Stomach (tissue), 9 donors: Measurements from ENCODE around the gene CYP20A1. TPM values are rescaled to one million over a fixed set of nuclear protein-coding genes. Genes with fewer than 3 reads are reported as not detected.

Experiments used
- DNase-seq, 2 donors: peaks; one replicate each; pipeline versions ENCODE4 v3.0.0 to v3.0.0-alpha.2; 2013 to 2019
- H3K27ac ChIP-seq, 5 donors: fragments of 200-600 bp in 4 of 5; sonication (generic) in 4 of 5; one replicate each; pipeline ENCODE4 v1.5.1; 2013 to 2019; ENCODE audit warnings: mild to moderate bottlenecking in 1 of 5, moderate library complexity in 1 of 5
- H3K27me3 ChIP-seq, 3 donors: fragments of 200-600 bp; sonication (generic); one replicate each; pipeline ENCODE4 v1.5.1; 2017 to 2019; ENCODE audit warnings: mixed run types in 1 of 3
- H3K36me3 ChIP-seq, 4 donors: fragments of 200-600 bp; sonication (generic); 1 replicate in 3 of 4; 2 replicates in 1 of 4; pipeline ENCODE4 v1.5.1; 2016 to 2019
- H3K4me1 ChIP-seq, 4 donors: fragments of 200-600 bp; sonication (generic); one replicate each; pipeline ENCODE4 v1.5.1; 2016 to 2019
- H3K4me3 ChIP-seq, 4 donors: fragments of 200-600 bp; sonication (generic) in 3 of 4; one replicate each; pipeline ENCODE4 v1.5.1; 2016 to 2019; ENCODE audit warnings: mild to moderate bottlenecking in 1 of 4
- H3K9me3 ChIP-seq, 4 donors: fragments of 200-600 bp; sonication (generic); one replicate each; pipeline ENCODE4 v1.5.1; 2016 to 2019
- CTCF ChIP-seq, 7 experiments: fragments of 450-650 bp in 4 of 7; fragments of 200-600 bp in 3 of 7; sonication (generic) in 3 of 7; IDR thresholded peaks; one replicate each; pipeline ENCODE4 v1.5.1; 2016 to 2019; ENCODE audit warnings: antibody characterized with exemption in 7 of 7, control low read depth in 2 of 7, mild to moderate bottlenecking in 1 of 7
- EP300 ChIP-seq: sonication (generic); formaldehyde crosslinking; IDR thresholded peaks from one replicate; pipeline ENCODE4 v1.6.1; 2017; ENCODE audit warnings: antibody characterized with exemption
- POLR2A ChIP-seq, 4 donors: fragments of 450-650 bp; IDR thresholded peaks; one replicate each; pipeline ENCODE4 v1.6.1; 2016; ENCODE audit warnings: antibody characterized with exemption in 4 of 4, control low read depth in 2 of 4, mild to moderate bottlenecking in 1 of 4, moderate library complexity in 1 of 4
- POLR2AphosphoS5 ChIP-seq, 3 donors: sonication (generic); formaldehyde crosslinking; IDR thresholded peaks; one replicate each; pipeline ENCODE4 v1.6.1; 2016; ENCODE audit warnings: antibody characterized with exemption in 3 of 3
- WGBS, 5 donors: extraction: QIAGEN DNeasy Blood & Tissue Kit in 3 of 5; methylation state at CpG; one replicate each; pipeline versions ENCODE4 v1.1.5 to v1.1.7; 2013 to 2018; 5-methylcytosine and 5-hydroxymethylcytosine counted together
- intact Hi-C: fragments of 100-400 bp; cut with DNase I; formaldehyde crosslinking; loops from one replicate; pipeline ENCODE4 v1.15.1; 2023; ENCODE audit warnings: low total_unique reads
- polyA plus RNA-seq, 3 donors: library from polyadenylated mRNA; stranded (reverse); fragments of 200-250 nt; gene quantifications; one replicate each; pipeline ENCODE4 v1.2.3, GENCODE V29; 2013
- total RNA-seq, 5 donors: library from RNA; depleted of rRNA; stranded (reverse); fragments of >200 nt; gene quantifications; one replicate each; pipeline versions ENCODE4 v1.1.0 to v1.2.3, GENCODE V29; 2014 to 2016
- donor health status: healthy with polysubstance abuse.
- donor health status: Bipolar disorder and iron deficiency.
- donor health status: healthy.

The CYP20A1 gene
- total and polyA plus RNA-seq, 8 donors, result 3.8 to 56.7 (median 9.9) TPM

- intact Hi-C loops, result no loop called here
- no peak overlapping the region for H3K27ac ChIP-seq
- WGBS, 5 donors, result 90 to 92% (median 91%) methylated on average over 5 of the region's 5 CpGs
Measured at GRCh38 chr2:203195331-203196036, 43.3 kb upstream of the CYP20A1 start.

GRCh38 chr2:203200866-203201265, 38.0 kb upstream of the CYP20A1 start:
- no peak for TF ChIP-seq CTCF (IDR thresholded peaks at IDR 0.05)
- TF ChIP-seq EP300, result no peak
- TF ChIP-seq POLR2A (IDR thresholded peaks at IDR 0.05), result no peak
- no peak for TF ChIP-seq POLR2AphosphoS5 (IDR thresholded peaks at IDR 0.05)
- H3K36me3 ChIP-seq, result peaks cover 5 to 92% (median 88%) of the 10 kb centered on the region in 4 donors
- intact Hi-C loops, result no loop called here

More at GRCh38 chr2:203195331-203196036, 43.3 kb upstream of the CYP20A1 start:
- Histone ChIP-seq H3K36me3 (peaks cover 14 to 89% (median 82%) of the 10 kb centered on the region in 4 donors), H3K27me3 (no peaks in the 10 kb centered on the region), H3K4me3 (no peak overlapping the region), H3K4me1 (no peaks in the 10 kb centered on the region), H3K9me3 (no peaks in the 10 kb centered on the region)
- DNase-seq, result no peak
- TF ChIP-seq POLR2AphosphoS5 (IDR thresholded peaks at IDR 0.05), result no peak
- TF ChIP-seq POLR2A (IDR thresholded peaks at IDR 0.05), result no peak
- TF ChIP-seq CTCF (IDR thresholded peaks at IDR 0.05), result no peak
- TF ChIP-seq EP300, result no peak

GRCh38 chr2:203201426-203201825, 37.4 kb upstream of the CYP20A1 start:
- WGBS, 5 donors, result 86 to 91% (median 90%) methylated on average over 5 of the region's 5 CpGs
- peaks cover 5 to 91% (median 88%) of the 10 kb centered on the region in 4 donors for H3K36me3 ChIP-seq
- no peaks in the 10 kb centered on the region for H3K9me3 ChIP-seq
- intact Hi-C loops, result no loop called here
- DNase-seq, result no peak
- no peak overlapping the region for H3K27ac ChIP-seq
- H3K4me3 ChIP-seq, result no peak overlapping the region
- H3K4me1 ChIP-seq, result no peaks in the 10 kb centered on the region
- no peaks in the 10 kb centered on the region for H3K27me3 ChIP-seq
- TF ChIP-seq POLR2A (IDR thresholded peaks at IDR 0.05) (no peak), CTCF (IDR thresholded peaks at IDR 0.05) (no peak), POLR2AphosphoS5 (IDR thresholded peaks at IDR 0.05) (no peak), EP300 (no peak)

More at GRCh38 chr2:203200866-203201265, 38.0 kb upstream of the CYP20A1 start:
- H3K27ac ChIP-seq, result no peak overlapping the region
- no peaks in the 10 kb centered on the region for H3K9me3 ChIP-seq
- no peak overlapping the region for H3K4me3 ChIP-seq
- no peaks in the 10 kb centered on the region for H3K27me3 ChIP-seq
- DNase-seq, result no peak
- no peaks in the 10 kb centered on the region for H3K4me1 ChIP-seq

- Histone ChIP-seq H3K27ac (peak overlapping the region in 1 of 5 donors; percentile 14), H3K9me3 (no peaks in the 10 kb centered on the region), H3K4me1 (no peaks in the 10 kb centered on the region), H3K4me3 (no peak overlapping the region), H3K27me3 (no peaks in the 10 kb centered on the region), H3K36me3 (peaks cover 4 to 84% (median 77%) of the 10 kb centered on the region in 4 donors)
- intact Hi-C loops, result no loop called here
- no peak for TF ChIP-seq EP300
- no peak for TF ChIP-seq CTCF (IDR thresholded peaks at IDR 0.05)
- no peak for TF ChIP-seq POLR2AphosphoS5 (IDR thresholded peaks at IDR 0.05)
- no peak for TF ChIP-seq POLR2A (IDR thresholded peaks at IDR 0.05)
- no peak for DNase-seq
- WGBS, 5 donors, result 82 to 100% (median 94%) methylated on average over 1 of the region's 1 CpG
Measured at GRCh38 chr2:203209538-203209937, 29.3 kb upstream of the CYP20A1 start.
